NCI-H2171 (cell line): ENCODE measurements around the gene SLC7A1.

Experiments
- DNase-seq: peaks from one replicate; lab custom pipeline; 2025; lab: John Stamatoyannopoulos, UW

The SLC7A1 gene

DNA sequence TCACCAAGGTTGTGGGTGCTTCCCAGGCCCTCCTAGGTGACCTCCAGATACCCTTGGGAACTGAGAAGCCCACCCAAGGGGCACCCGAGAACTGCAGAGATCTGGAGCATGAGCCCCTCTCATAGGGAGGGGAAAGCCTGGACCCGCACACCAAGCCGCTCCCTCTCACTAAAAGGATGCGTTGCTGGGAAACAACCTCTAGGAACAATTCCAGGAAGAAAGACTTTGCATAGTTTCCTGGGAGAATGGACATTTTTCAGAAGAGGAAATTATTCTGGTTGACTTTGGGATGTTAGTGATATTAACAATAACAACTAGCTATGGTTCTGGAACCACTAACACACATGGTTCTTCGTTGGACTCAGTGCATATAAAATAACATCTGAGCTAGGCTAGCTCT is 64.6 kb downstream of the SLC7A1 start:
- DNase-seq: no peak

- DNase-seq: no peak
Observed at GRCh38 chr13:29529754-29530153, 65.7 kb downstream of the SLC7A1 start.

- no peak for DNase-seq
Observed at GRCh38 chr13:29527916-29528315, 67.6 kb downstream of the SLC7A1 start.

- DNase-seq: no peak
Observed at GRCh38 chr13:29527511-29527910, 68.0 kb downstream of the SLC7A1 start.

GRCh38 chr13:29526741-29527140 is 68.7 kb downstream of the SLC7A1 start:
- no peak for DNase-seq

- DNase-seq: no peak
Observed at GRCh38 chr13:29525757-29526156, 69.7 kb downstream of the SLC7A1 start.

GRCh38 chr13:29524641-29525040 is 70.8 kb downstream of the SLC7A1 start:
- DNase-seq: no peak

DNA sequence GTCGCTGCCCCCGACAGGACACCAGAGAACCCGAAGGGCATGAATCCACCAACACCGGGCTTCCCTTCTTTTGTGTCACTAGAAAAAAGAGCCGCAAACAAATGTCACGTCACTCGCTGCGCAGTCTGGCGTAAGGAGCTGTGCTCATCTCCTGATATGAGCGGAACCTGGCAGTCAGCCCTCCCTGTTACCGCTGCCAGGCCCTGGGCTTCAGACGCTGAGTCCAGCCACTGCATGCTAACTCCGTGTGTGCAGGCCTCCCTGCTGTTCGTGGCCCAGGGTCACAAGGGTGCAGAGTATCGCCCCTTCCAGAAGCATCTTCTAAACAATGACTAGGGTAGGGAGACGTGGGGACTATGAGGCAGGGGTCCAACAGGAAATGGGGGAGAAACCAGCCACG is 71.3 kb downstream of the SLC7A1 start:
- DNase-seq: no peak

GRCh38 chr13:29523199-29523961 is 72.1 kb downstream of the SLC7A1 start:
- DNase-seq: no peak

DNA sequence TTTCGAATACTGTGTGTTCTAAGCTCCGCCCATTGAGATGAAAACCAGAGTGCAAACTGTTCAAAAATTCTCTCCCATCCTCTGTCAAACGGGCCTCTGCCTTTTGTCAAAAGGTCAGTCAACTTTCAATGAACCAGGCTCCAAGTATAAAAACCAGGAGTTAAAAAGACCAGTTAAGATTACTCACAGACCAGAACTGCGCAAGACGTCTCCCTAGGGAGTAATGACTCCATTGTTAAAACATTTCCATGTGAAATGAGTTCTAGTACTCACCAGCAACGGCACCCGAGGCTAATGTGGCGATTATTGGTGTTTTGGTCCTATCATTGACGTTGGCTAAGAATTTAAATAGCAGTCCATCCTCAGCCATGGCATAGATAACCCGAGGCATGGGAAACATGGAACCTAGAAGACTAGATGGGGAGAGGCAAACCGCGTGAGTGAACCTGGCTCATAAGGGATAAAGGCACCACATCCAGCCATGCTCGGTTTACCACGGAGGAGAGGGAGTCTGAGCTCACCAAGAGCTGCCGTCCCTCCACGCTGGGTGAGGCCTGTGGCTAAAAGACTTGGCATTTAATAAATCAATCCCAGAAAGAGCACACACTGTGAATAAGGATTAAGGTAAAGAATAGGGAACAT is 73.3 kb downstream of the SLC7A1 start:
- DNase-seq: no peak

- no peak for DNase-seq
Observed at GRCh38 chr13:29521336-29521735, 74.2 kb downstream of the SLC7A1 start.

DNA sequence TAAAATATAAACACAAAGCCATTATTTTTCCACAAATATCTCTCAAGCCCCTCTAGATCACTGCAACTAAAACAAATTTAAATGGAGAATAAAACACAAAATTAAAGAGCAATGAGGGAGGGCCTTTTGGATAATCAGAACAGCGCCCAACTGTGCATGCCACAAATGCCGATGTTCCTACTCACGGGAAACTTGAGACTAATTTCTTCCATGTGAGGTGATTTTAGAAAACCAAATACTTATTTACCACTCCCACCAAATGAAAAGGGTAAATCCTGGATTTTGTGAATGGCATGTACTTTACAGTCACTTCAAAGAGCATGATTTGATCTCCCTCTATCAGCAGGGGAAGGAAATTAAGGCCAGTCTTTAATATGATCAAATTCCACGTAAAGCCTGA is 74.8 kb downstream of the SLC7A1 start:
- no peak for DNase-seq

DNA sequence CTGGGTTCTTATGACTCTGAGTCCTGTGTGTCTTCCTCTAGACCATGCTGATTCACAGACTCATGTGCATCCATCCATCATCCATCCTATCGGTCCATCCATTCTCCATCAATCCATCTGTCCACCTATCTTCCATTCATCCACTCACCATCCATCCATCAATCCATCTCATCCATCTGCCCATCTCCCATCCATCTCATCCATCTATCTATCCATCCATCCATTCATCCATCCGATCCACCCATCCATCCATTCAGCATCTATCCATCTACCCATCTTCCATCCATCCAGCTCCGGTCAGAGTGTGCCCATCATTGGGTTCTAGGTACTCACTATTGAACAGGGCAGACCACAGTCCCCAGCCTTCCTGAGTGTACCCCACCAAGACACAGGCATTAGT is 75.6 kb downstream of the SLC7A1 start:
- DNase-seq: no peak

- DNase-seq: no peak
Observed at GRCh38 chr13:29516880-29517279, 78.6 kb downstream of the SLC7A1 start.

DNA sequence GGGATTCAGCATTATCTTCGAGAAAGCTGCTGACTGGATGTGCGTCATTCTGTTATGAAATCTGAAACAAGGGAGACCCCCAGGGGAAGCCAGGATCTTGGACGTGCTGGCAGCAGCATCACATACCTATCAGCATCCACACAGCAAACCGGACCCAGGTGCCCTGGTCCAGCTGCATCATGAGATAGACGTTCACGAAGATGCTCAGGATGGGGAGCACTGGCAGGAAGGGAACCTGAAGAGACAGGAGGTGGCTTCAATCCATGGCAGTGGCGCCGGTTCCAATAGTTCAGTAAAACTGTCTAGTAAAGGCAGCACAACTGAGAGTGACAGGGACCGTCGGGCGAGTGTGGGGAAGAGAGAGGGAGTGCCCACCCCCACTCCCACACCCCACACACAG is 79.5 kb downstream of the SLC7A1 start:
- DNase-seq: no peak

GRCh38 chr13:29515372-29515771 is 80.1 kb downstream of the SLC7A1 start:
- no peak for DNase-seq

DNA sequence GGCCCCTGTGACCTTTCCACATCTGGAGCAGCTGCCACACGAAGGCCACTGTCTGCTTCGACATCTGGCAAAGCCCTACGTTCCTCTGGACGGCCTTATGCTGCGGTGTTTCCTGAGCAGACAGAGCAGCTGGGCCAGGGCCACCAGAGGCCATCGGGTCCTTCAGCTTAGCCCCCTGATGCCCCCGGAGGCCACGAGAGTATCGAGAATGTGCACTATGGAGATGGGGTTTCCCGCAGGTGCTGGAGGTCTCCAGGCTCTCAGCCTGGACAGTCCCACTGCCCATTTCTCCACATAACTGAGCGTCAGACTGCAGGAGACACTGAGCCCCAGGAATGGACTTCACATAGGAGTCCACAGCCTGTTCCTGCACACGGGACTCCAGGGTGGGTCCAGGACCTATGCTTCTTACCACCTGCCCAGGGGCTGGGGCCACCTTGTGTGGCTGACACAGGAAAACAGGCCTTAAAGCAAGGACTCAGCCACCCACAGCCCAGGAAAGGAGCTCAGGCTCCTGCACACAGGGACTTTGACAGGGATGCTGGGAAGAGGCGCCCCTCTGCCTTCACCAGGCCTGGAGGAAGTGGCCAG is 80.7 kb downstream of the SLC7A1 start:
- DNase-seq: no peak

- DNase-seq: no peak
Observed at GRCh38 chr13:29513981-29514719, 81.3 kb downstream of the SLC7A1 start.

DNA sequence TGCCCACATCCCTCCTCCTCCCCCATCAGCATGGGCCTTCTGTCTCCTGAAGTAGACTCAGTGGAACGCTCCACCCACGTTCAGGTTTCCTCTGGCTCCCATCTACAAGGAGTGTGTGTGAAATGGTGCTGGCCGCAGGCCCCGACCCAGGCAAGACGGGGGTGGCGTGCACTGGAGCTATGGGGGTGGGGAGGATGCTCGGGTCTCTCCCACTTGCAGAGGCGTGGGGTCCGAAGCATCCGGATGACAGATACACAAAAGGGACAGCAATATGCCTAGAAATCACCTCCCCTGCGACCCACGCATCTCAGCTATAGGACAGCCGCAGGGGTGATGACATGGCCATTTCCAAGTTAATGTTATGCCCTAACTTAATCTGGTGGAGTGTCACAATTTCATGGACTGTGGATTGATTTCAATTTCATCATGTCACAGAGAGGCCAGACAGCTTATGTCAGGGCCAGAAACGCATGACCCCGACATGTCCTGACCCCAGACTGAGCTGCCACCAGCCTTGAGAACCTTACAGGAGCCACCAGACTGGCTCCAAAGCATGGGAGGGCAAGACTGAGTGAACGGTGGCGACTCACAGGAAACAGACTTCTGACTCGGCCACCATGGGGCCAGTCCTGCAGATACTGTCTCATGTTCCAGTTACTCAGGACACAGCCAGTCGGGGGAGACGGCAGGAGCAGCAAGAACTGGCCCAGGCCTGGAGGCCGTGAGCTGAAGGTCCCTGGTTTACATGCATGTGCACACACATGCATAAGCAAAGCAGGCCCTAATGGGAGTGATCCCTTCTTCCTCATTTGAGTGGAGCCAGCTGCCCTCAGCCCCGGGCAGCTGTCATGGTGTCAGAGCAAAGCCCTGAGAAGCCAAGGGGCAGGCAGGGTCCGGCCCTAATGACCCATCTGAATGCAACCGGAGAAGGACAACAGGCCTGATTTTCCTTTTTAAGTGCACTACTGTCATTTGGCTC is 82.2 kb downstream of the SLC7A1 start:
- DNase-seq: no peak

DNA sequence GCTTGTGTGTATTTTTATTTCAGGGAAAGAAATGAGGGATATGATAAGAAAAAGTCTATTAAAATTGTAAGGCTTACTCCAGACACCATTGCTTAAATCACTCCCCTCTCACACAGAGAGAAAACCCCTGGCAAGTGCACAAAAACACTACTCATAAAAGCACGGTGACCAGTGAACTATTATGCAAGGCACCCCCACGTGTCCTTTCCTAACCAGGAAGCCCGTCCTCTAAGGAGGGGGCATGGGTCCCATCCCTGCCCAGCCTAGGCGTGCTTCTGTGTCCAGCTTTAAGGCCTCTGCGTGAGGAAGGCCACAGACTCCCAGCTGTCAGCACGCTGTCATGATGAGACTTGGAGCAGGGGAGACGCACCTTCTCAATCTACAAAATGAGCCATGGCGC is 83.5 kb downstream of the SLC7A1 start:
- no peak for DNase-seq

GRCh38 chr13:29511106-29511796 is 84.2 kb downstream of the SLC7A1 start:
- DNase-seq: no peak
